K562 (cell line): Measurements from ENCODE around the gene SLTM. TPM values are rescaled to one million over a fixed set of nuclear protein-coding genes. Genes with fewer than 3 reads are reported as not detected.
"Not testable (repeated sequence)": the region's sequence is repeated elsewhere in the genome, so short reads cannot be mapped to it uniquely, and the experiment has no call there.

Experiments
- KLF16 ChIP-seq: IDR thresholded peaks from 2 replicates; pipeline ENCODE4 v1.6.1; 2016; ENCODE audit warnings: antibody characterized with exemption
- L3MBTL2 ChIP-seq: fragments of 450-650 bp; IDR thresholded peaks from 2 replicates; pipeline ENCODE4 v1.6.1; 2016; ENCODE audit warnings: mild to moderate bottlenecking, moderate library complexity
- SMARCC2 ChIP-seq: fragments of 450-650 bp; IDR thresholded peaks from 2 replicates; pipeline ENCODE4 v1.6.1; 2017; ENCODE audit warnings: antibody characterized with exemption, moderate library complexity, mild to moderate bottlenecking, low read depth
- SRF ChIP-seq, 2 experiments: fragments of 250-450, 450-650 bp in 1 of 2; sonication (Bioruptor Pico) in 1 of 2; sonication (generic) in 1 of 2; formaldehyde crosslinking; IDR thresholded peaks; 2 replicates each; pipeline versions ENCODE4 v1.5.0 to v1.5.1; 2020 to 2022; ENCODE audit warnings: mild to moderate bottlenecking in 1 of 2, missing genetic modification reagents in 1 of 2
- polyA plus RNA-seq, 8 experiments: library from polyadenylated mRNA; depleted of rRNA in 4 of 8; stranded (reverse) in 5 of 8; unstranded in 3 of 8; fragments of >200 nt; fragmentation: Nextera tagmentation in 2 of 8; fragmentation: Illumina TruSeq in 1 of 8; extraction: Ambion mirVana in 2 of 8; extraction: Trizol in 1 of 8; gene quantifications; 2 replicates each; pipeline versions ENCODE4 v1.2.1 to v1.2.3, GENCODE V29; 2011 to 2014; ENCODE audit warnings: inconsistent platforms in 1 of 8, missing spikeins in 1 of 8
- total RNA-seq, 7 experiments: library from RNA; depleted of rRNA in 6 of 7; stranded (reverse); fragments of >200 nt in 6 of 7; fragmentation: Illumina TruSeq in 2 of 7; extraction: Trizol in 2 of 7; gene quantifications; 2 replicates each; pipeline versions ENCODE4 v1.2.1 to v1.2.3, GENCODE V29; 2011 to 2021; ENCODE audit warnings: low replicate concordance in 1 of 7
- TF ChIP-seq, protein P1 (sequence below), 2 experiments: fragments of 450-650 bp in 1 of 2; sonication (generic) in 1 of 2; formaldehyde crosslinking in 1 of 2; IDR thresholded peaks; 2 replicates each; pipeline versions ENCODE4 v1.7.1 to v1.9.0; 2016 to 2022; ENCODE audit warnings: inconsistent platforms in 1 of 2, mild to moderate bottlenecking in 1 of 2, missing genetic modification reagents in 1 of 2
- TF ChIP-seq, protein P2 (sequence below): sonication (generic); formaldehyde crosslinking; IDR thresholded peaks from 2 replicates; pipeline ENCODE4 v1.8.0; 2022; ENCODE audit warnings: missing genetic modification reagents, mild to moderate bottlenecking, moderate library complexity, borderline replicate concordance
- TF ChIP-seq, protein P3 (sequence below), 2 experiments: fragments of 450-650 bp; formaldehyde crosslinking in 1 of 2; IDR thresholded peaks; 2 replicates each; pipeline versions ENCODE4 v1.4.0 to v1.6.1; 2014 to 2020; ENCODE audit warnings: mild to moderate bottlenecking in 2 of 2, borderline replicate concordance in 1 of 2, low read depth in 1 of 2

SLTM gene
- total and polyA plus RNA-seq, 9 of the 15 experiments (the other 6 are each of a cell fraction or from before 2014, with no cell fraction given), result 39.5 to 163 (median 102) TPM

DNA sequence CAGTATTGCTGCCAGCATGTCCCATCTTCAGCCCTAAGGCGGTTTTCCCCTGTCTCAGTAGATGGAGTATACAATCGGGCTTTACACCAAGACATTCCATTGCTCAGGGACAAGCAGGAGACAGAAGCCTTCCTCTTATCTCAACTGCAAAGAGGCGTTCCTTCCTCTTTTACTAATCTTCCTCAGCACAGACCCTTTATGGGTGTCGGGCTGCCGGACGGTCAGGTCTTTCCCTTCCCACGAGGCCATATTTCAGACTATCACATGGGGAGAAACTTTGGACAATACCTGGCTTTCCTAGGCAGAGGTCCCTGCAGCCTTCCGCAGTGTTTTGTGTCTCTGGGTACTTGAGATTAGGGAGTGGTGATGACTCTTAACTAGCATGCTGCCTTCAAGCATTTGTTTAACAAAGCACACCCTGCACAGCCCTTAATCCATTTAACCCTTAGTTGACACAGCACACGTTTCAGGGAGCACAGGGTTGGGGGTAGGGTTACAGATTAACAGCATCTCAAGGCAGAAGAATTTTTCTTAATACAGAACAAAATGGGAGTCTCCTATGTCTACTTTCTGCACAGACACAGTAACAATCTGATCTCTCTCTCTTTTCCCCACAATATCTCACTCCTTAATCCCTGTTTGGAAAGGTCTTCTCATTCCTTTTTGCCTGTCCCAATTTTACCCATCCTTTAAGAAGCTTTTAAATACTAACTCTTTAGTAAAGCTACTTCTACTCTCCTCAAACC, 99.6 kb downstream of the SLTM start (continued):
- TF ChIP-seq, protein P1, sequence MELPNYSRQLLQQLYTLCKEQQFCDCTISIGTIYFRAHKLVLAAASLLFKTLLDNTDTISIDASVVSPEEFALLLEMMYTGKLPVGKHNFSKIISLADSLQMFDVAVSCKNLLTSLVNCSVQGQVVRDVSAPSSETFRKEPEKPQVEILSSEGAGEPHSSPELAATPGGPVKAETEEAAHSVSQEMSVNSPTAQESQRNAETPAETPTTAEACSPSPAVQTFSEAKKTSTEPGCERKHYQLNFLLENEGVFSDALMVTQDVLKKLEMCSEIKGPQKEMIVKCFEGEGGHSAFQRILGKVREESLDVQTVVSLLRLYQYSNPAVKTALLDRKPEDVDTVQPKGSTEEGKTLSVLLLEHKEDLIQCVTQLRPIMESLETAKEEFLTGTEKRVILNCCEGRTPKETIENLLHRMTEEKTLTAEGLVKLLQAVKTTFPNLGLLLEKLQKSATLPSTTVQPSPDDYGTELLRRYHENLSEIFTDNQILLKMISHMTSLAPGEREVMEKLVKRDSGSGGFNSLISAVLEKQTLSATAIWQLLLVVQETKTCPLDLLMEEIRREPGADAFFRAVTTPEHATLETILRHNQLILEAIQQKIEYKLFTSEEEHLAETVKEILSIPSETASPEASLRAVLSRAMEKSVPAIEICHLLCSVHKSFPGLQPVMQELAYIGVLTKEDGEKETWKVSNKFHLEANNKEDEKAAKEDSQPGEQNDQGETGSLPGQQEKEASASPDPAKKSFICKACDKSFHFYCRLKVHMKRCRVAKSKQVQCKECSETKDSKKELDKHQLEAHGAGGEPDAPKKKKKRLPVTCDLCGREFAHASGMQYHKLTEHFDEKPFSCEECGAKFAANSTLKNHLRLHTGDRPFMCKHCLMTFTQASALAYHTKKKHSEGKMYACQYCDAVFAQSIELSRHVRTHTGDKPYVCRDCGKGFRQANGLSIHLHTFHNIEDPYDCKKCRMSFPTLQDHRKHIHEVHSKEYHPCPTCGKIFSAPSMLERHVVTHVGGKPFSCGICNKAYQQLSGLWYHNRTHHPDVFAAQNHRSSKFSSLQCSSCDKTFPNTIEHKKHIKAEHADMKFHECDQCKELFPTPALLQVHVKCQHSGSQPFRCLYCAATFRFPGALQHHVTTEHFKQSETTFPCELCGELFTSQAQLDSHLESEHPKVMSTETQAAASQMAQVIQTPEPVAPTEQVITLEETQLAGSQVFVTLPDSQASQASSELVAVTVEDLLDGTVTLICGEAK (IDR thresholded peaks at IDR 0.05), result 0 out of 2 replicates have a peak, but pooled peaks have one; percentile 29
- TF ChIP-seq, protein P1 (CRISPR knock-in tag; IDR thresholded peaks at IDR 0.05), result not testable (repeated sequence)
- TF ChIP-seq L3MBTL2 (peak; percentile 86), SMARCC2 (peak; percentile 90), KLF16 (peak; percentile 82), SRF (CRISPR knock-in tag; IDR thresholded peaks at IDR 0.05) (peak in 1 of 2 experiments; percentile 73; a peak in 1 of 4 replicates)
- TF ChIP-seq, protein P2, sequence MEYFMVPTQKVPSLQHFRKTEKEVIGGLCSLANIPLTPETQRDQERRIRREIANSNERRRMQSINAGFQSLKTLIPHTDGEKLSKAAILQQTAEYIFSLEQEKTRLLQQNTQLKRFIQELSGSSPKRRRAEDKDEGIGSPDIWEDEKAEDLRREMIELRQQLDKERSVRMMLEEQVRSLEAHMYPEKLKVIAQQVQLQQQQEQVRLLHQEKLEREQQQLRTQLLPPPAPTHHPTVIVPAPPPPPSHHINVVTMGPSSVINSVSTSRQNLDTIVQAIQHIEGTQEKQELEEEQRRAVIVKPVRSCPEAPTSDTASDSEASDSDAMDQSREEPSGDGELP (CRISPR knock-in tag), result peak; percentile 45; the same call in 1 of the 2 replicates
- TF ChIP-seq, protein P3, sequence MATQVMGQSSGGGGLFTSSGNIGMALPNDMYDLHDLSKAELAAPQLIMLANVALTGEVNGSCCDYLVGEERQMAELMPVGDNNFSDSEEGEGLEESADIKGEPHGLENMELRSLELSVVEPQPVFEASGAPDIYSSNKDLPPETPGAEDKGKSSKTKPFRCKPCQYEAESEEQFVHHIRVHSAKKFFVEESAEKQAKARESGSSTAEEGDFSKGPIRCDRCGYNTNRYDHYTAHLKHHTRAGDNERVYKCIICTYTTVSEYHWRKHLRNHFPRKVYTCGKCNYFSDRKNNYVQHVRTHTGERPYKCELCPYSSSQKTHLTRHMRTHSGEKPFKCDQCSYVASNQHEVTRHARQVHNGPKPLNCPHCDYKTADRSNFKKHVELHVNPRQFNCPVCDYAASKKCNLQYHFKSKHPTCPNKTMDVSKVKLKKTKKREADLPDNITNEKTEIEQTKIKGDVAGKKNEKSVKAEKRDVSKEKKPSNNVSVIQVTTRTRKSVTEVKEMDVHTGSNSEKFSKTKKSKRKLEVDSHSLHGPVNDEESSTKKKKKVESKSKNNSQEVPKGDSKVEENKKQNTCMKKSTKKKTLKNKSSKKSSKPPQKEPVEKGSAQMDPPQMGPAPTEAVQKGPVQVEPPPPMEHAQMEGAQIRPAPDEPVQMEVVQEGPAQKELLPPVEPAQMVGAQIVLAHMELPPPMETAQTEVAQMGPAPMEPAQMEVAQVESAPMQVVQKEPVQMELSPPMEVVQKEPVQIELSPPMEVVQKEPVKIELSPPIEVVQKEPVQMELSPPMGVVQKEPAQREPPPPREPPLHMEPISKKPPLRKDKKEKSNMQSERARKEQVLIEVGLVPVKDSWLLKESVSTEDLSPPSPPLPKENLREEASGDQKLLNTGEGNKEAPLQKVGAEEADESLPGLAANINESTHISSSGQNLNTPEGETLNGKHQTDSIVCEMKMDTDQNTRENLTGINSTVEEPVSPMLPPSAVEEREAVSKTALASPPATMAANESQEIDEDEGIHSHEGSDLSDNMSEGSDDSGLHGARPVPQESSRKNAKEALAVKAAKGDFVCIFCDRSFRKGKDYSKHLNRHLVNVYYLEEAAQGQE (IDR thresholded peaks at IDR 0.05; ENCODE audit: borderline replicate concordance), result peak; percentile 45
- TF ChIP-seq, protein P3 (CRISPR knock-in tag; IDR thresholded peaks at IDR 0.05; ENCODE audit: low read depth), result not testable (repeated sequence)
